CD4-positive, alpha-beta T cell treated with Interferon gamma for 1 hour (primary cell): ENCODE results near the gene HIPK3.
"Not testable (repeated sequence)": the region's sequence is repeated elsewhere in the genome, so short reads cannot be mapped to it uniquely, and the experiment has no call there.

Source experiments
- DNase-seq: peaks from one replicate; pipeline ENCODE4 v3.0.0-alpha.2; 2020

HIPK3 gene

GRCh38 chr11:33257160-33257896 is at the start of gene HIPK3:
TSS of gene HIPK3 (plus strand) at chr11:33257381.
- peak; percentile 81 for DNase-seq

- no peak for DNase-seq
Observed at GRCh38 chr11:33207408-33207985, 49.7 kb upstream of the HIPK3 start.

GRCh38 chr11:33208150-33208549 is 49.0 kb upstream of the HIPK3 start:
- no peak for DNase-seq

GRCh38 chr11:33211153-33211552 is 46.0 kb upstream of the HIPK3 start:
- DNase-seq = peak; percentile 12

- no peak for DNase-seq
Observed at GRCh38 chr11:33211580-33211979, 45.6 kb upstream of the HIPK3 start.

- no peak for DNase-seq
Observed at GRCh38 chr11:33214187-33214586, 43.0 kb upstream of the HIPK3 start.

- no peak for DNase-seq
Observed at GRCh38 chr11:33214767-33215166, 42.4 kb upstream of the HIPK3 start.

- DNase-seq = not testable (repeated sequence)
Observed at GRCh38 chr11:33216676-33217075, 40.5 kb upstream of the HIPK3 start.

- no peak for DNase-seq
Observed at GRCh38 chr11:33222052-33222750, 35.0 kb upstream of the HIPK3 start.

GRCh38 chr11:33225371-33225770 is 31.8 kb upstream of the HIPK3 start:
- DNase-seq = no peak

- DNase-seq = no peak
Observed at GRCh38 chr11:33227578-33228261, 29.5 kb upstream of the HIPK3 start.

GRCh38 chr11:33234397-33235190 is 22.6 kb upstream of the HIPK3 start:
- DNase-seq = no peak

- no peak for DNase-seq
Observed at GRCh38 chr11:33237039-33237597, 20.1 kb upstream of the HIPK3 start.

- DNase-seq = no peak
Observed at GRCh38 chr11:33242575-33242974, 14.6 kb upstream of the HIPK3 start.

GRCh38 chr11:33243654-33244053 is 13.5 kb upstream of the HIPK3 start:
- DNase-seq = not testable (repeated sequence)

GRCh38 chr11:33248416-33248971 is 8.7 kb upstream of the HIPK3 start:
- DNase-seq = no peak

GRCh38 chr11:33256031-33256812 is 959 bp upstream of the HIPK3 start:
- no peak for DNase-seq

- no peak for DNase-seq
Observed at GRCh38 chr11:33256813-33257159, 395 bp upstream of the HIPK3 start.

- peak; percentile 70 for DNase-seq
Observed at GRCh38 chr11:33257897-33258630, 883 bp downstream of the HIPK3 start.

GRCh38 chr11:33258631-33259205 is 1.5 kb downstream of the HIPK3 start:
- DNase-seq = no peak
